Fibroblast of skin of right biceps (primary cell): ENCODE results near the gene TMOD1.
"Not testable (repeated sequence)": the region's sequence is repeated elsewhere in the genome, so short reads cannot be mapped to it uniquely, and the experiment has no call there.

ENCODE experiments used
- DNase-seq: peaks from one replicate; pipeline ENCODE4 v3.0.0-alpha.2; 2013

TMOD1 gene

GRCh38 chr9:97501177-97501971 lies at the start of gene TMOD1:
TSS of gene TMOD1 (plus strand) at chr9:97501666. CDS start at chr9:97524189, 22,523 bp downstream.
- DNase-seq = peak; percentile 33

- not testable (repeated sequence) for DNase-seq
Measured at GRCh38 chr9:97453573-97453972, 47.9 kb upstream of the TMOD1 start.

GRCh38 chr9:97456841-97457240 lies 44.6 kb upstream of the TMOD1 start:
- not testable (repeated sequence) for DNase-seq

- no peak for DNase-seq
Measured at GRCh38 chr9:97459326-97459725, 42.1 kb upstream of the TMOD1 start.

- DNase-seq = no peak
Measured at GRCh38 chr9:97462159-97462558, 39.3 kb upstream of the TMOD1 start.

- no peak for DNase-seq
Measured at GRCh38 chr9:97462914-97463313, 38.6 kb upstream of the TMOD1 start.

GRCh38 chr9:97468658-97469448 lies 32.6 kb upstream of the TMOD1 start:
- peak; percentile 52 for DNase-seq

- no peak for DNase-seq
Measured at GRCh38 chr9:97470076-97470475, 31.4 kb upstream of the TMOD1 start.

- DNase-seq = no peak
Measured at GRCh38 chr9:97473717-97474116, 27.7 kb upstream of the TMOD1 start.

- DNase-seq = peak; percentile 3
Measured at GRCh38 chr9:97474372-97474925, 27.0 kb upstream of the TMOD1 start.

GRCh38 chr9:97475059-97475458 lies 26.4 kb upstream of the TMOD1 start:
- DNase-seq = peak; percentile 14

- DNase-seq = no peak
Measured at GRCh38 chr9:97478301-97478981, 23.0 kb upstream of the TMOD1 start.

GRCh38 chr9:97479496-97480159 lies 21.8 kb upstream of the TMOD1 start:
- DNase-seq = no peak

- DNase-seq = no peak
Measured at GRCh38 chr9:97480174-97480573, 21.3 kb upstream of the TMOD1 start.

GRCh38 chr9:97480749-97481148 lies 20.7 kb upstream of the TMOD1 start:
- no peak for DNase-seq

- DNase-seq = no peak
Measured at GRCh38 chr9:97484134-97484533, 17.3 kb upstream of the TMOD1 start.

- DNase-seq = peak; percentile 15
Measured at GRCh38 chr9:97487107-97487506, 14.4 kb upstream of the TMOD1 start.

GRCh38 chr9:97487861-97488260 lies 13.6 kb upstream of the TMOD1 start:
- DNase-seq = no peak

- no peak for DNase-seq
Measured at GRCh38 chr9:97491216-97491999, 10.1 kb upstream of the TMOD1 start.

- not testable (repeated sequence) for DNase-seq
Measured at GRCh38 chr9:97497558-97498375, 3.7 kb upstream of the TMOD1 start.

GRCh38 chr9:97498846-97499245 lies 2.6 kb upstream of the TMOD1 start:
- not testable (repeated sequence) for DNase-seq
